Measurements from ENCODE around the gene ODF2L. TPM values are rescaled to one million over a fixed set of nuclear protein-coding genes. Genes with fewer than 3 reads are reported as not detected.
A peak's percentile ranks its signal among the peaks of the same experiment; 100 is the strongest.
"Not testable (repeated sequence)": the region's sequence is repeated elsewhere in the genome, so short reads cannot be mapped to it uniquely, and the experiment has no call there.

ODF2L gene
- total and polyA plus RNA-seq, 10 donors = 39.1 to 132 (median 89.8) TPM

DNA sequence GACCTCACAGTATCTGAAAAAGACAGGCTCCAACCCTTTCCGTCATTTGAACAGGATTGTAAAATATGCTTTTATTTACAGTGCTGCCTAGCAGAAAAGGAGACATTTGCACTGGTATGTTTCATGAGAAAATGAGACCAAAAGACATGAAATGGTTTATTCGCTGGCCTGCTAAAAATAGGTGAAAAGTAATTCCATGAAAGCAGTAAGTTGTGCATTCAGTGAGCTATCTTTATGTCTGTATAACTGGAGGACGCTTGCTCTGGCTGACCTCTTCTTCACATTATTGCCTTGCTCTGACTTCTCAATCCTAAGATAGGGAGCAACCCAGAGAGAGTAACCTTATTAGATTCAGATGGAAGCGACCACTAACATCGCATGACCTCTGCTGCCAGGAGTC, 38.3 kb downstream of the ODF2L start:
- intact Hi-C loops (cut with DNase I; ENCODE audit: low total_unique reads) = no loop called here
- TF ChIP-seq POLR2AphosphoS5 (IDR thresholded peaks at IDR 0.05) = no peak
- TF ChIP-seq POLR2A (IDR thresholded peaks at IDR 0.05) = no peak
- TF ChIP-seq, protein P1, sequence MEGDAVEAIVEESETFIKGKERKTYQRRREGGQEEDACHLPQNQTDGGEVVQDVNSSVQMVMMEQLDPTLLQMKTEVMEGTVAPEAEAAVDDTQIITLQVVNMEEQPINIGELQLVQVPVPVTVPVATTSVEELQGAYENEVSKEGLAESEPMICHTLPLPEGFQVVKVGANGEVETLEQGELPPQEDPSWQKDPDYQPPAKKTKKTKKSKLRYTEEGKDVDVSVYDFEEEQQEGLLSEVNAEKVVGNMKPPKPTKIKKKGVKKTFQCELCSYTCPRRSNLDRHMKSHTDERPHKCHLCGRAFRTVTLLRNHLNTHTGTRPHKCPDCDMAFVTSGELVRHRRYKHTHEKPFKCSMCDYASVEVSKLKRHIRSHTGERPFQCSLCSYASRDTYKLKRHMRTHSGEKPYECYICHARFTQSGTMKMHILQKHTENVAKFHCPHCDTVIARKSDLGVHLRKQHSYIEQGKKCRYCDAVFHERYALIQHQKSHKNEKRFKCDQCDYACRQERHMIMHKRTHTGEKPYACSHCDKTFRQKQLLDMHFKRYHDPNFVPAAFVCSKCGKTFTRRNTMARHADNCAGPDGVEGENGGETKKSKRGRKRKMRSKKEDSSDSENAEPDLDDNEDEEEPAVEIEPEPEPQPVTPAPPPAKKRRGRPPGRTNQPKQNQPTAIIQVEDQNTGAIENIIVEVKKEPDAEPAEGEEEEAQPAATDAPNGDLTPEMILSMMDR (IDR thresholded peaks at IDR 0.05 in 8 of 11, conservative IDR thresholded peaks at IDR 0.05 in 3 of 11) = no peak
- DNase-seq = no peak
- Histone ChIP-seq H3K4me1 (no peaks in the 10 kb centered on the region), H3K9me3 (no peaks in the 10 kb centered on the region), H3K36me3 (peaks cover 4 to 92% (median 49%) of the 10 kb centered on the region in 6 donors), H3K27ac (no peak overlapping the region), H3K4me3 (no peak overlapping the region), H3K27me3 (replicated peaks in 1 of 7) (no peaks in the 10 kb centered on the region)
- WGBS, 5 donors = 91 to 98% (median 93%) methylated on average over 5 of the region's 5 CpGs

- 84 to 93% (median 90%) methylated on average over 10 of the region's 10 CpGs for WGBS, 5 donors
- Histone ChIP-seq H3K4me3 (no peak overlapping the region), H3K36me3 (peaks cover 4 to 94% (median 59%) of the 10 kb centered on the region in 6 donors), H3K4me1 (no peaks in the 10 kb centered on the region), H3K9me3 (no peaks in the 10 kb centered on the region), H3K27ac (no peak overlapping the region), H3K27me3 (replicated peaks in 1 of 7) (no peaks in the 10 kb centered on the region)
- no peak for TF ChIP-seq POLR2A (IDR thresholded peaks at IDR 0.05)
- no peak for TF ChIP-seq POLR2AphosphoS5 (IDR thresholded peaks at IDR 0.05)
- TF ChIP-seq, protein P1 (IDR thresholded peaks at IDR 0.05 in 8 of 11, conservative IDR thresholded peaks at IDR 0.05 in 3 of 11) = no peak
- no peak for DNase-seq
- intact Hi-C loops (cut with DNase I; ENCODE audit: low total_unique reads) = no loop called here
Observed at GRCh38 chr1:86356247-86356646, 39.9 kb downstream of the ODF2L start.

DNA sequence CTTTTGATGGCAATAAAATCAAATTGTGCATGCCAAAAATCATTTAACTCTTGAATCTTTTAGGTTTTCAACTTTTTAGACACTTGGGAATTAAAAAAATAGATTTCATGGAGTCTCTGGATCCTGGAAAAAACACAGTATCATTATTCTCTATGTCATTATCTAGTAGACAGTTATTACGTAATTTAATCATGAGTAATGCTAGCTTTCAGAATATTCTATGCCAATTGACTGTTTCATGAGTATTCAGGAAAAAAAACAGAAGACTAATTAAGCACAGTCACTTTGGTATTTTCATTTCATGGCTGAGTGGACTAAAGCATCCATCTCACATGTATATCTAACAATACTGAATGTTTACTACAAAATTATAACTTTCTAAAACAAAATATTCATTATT, 44.0 kb downstream of the ODF2L start:
- WGBS, 5 donors = 88 to 100% (median 93%) methylated on average over 1 of the region's 1 CpG
- TF ChIP-seq, protein P1 (IDR thresholded peaks at IDR 0.05 in 8 of 11, conservative IDR thresholded peaks at IDR 0.05 in 3 of 11) = no peak
- TF ChIP-seq POLR2AphosphoS5 (IDR thresholded peaks at IDR 0.05) (no peak), POLR2A (IDR thresholded peaks at IDR 0.05) (no peak)
- no peak overlapping the region for H3K4me3 ChIP-seq
- intact Hi-C loops (cut with DNase I; ENCODE audit: low total_unique reads) = no loop called here
- peaks cover 4 to 68% (median 44%) of the 10 kb centered on the region in 6 donors for H3K36me3 ChIP-seq
- H3K27ac ChIP-seq = no peak overlapping the region
- no peaks in the 10 kb centered on the region for H3K4me1 ChIP-seq
- peaks cover 0 to 12% (median 7%) of the 10 kb centered on the region in 8 donors for H3K9me3 ChIP-seq
- no peak for DNase-seq
- H3K27me3 ChIP-seq (replicated peaks in 1 of 7) = no peaks in the 10 kb centered on the region

- intact Hi-C loops (cut with DNase I; ENCODE audit: low total_unique reads); H3K27me3 ChIP-seq (replicated peaks in 1 of 7); H3K4me1 ChIP-seq; H3K4me3 ChIP-seq; H3K27ac ChIP-seq: not testable (repeated sequence)
- Histone ChIP-seq H3K9me3 (peaks cover 0 to 17% (median 10%) of the 10 kb centered on the region in 8 donors), H3K36me3 (peaks cover 4 to 50% (median 33%) of the 10 kb centered on the region in 6 donors)
- peak; percentile 12 for DNase-seq
- 86 to 97% (median 95%) methylated on average over 3 of the region's 3 CpGs for WGBS, 5 donors
Observed at GRCh38 chr1:86350230-86350629, 45.9 kb downstream of the ODF2L start.

DNA sequence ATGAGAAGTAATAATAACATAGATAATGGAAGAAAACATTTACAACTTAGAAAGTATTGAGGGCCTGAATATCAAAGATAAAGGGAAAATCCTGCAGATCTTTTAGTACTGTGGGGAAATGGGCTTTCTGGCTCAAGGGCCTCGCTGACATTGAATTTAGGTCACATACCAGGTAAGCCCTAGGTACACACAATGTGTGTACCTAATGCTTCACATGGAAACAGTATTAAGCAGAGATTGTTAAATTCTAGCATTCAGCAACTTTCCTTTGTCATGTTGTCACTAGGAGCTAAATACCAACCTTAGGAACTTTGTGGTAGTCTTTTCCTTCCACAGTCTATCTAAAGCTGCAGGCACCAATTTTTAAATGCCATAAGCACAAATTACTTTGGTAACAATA, 49.7 kb downstream of the ODF2L start:
- Histone ChIP-seq H3K27me3 (replicated peaks in 1 of 7) (no peaks in the 10 kb centered on the region), H3K36me3 (peaks cover 0 to 11% (median 2%) of the 10 kb centered on the region in 6 donors), H3K4me1 (no peaks in the 10 kb centered on the region), H3K4me3 (no peak overlapping the region), H3K27ac (peak overlapping the region in 1 of 8 donors; percentile 1), H3K9me3 (peaks cover 0 to 27% (median 20%) of the 10 kb centered on the region in 8 donors)
- WGBS, 5 donors = 90 to 97% (median 96%) methylated on average over 1 of the region's 1 CpG
- intact Hi-C loops (cut with DNase I; ENCODE audit: low total_unique reads) = no loop called here
- no peak for DNase-seq
- no peak for TF ChIP-seq POLR2A (IDR thresholded peaks at IDR 0.05)
- TF ChIP-seq, protein P1 (IDR thresholded peaks at IDR 0.05 in 8 of 11, conservative IDR thresholded peaks at IDR 0.05 in 3 of 11) = no peak
- no peak for TF ChIP-seq POLR2AphosphoS5 (IDR thresholded peaks at IDR 0.05)

Data from spleen (tissue), 11 donors.